ENCODE data around the gene DOCK4. TPM values are rescaled to one million over a fixed set of nuclear protein-coding genes. Genes with fewer than 3 reads are reported as not detected.

The DOCK4 gene
- total RNA-seq, 1 donor from 2014 or later: 44.1 TPM

DNA sequence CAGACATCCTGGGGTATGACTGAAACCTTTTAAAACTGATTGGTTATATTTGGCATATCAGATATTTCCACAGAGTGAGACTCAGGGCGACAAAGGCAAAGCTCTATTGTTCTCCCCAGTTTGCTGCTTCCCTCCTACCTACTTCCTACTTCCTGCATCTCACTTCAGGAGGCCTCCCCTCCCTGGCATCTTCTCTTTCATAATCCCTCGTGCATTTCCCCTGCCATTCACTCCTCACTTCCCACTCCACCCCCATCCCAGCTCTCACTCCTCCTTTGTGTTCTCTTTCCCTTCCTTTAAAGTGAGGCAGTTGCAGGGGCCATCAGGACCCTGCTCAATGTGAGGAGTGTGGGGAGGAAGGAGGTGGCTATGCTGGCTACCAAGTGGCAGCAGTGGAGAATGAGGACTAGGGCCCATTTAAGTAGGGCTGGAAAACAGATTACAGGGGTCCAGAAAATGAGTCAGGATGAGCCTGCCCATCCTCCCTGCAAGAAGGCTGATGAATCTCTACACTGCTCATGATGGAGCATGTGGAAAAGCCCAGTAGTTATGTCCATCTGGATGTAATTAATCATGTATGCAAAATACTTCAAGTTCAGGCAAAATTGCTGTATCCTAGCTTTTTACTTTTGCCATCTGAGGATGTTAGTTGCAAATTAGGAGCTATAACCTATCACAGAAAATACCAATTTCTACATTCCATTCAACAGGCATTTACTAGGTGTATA lies 332.1 kb downstream of the DOCK4 start:
- DNase-seq (ENCODE audit: extremely low spot score, unreplicated experiment): no peak
- TF ChIP-seq CTCF (IDR thresholded peaks at IDR 0.05): no peak
- H3K27ac Mint-ChIP-seq (ENCODE audit: unreplicated experiment): peak overlapping the region; percentile 2
- no peaks in the 10 kb centered on the region for H3K27me3 Mint-ChIP-seq (ENCODE audit: unreplicated experiment)
- peaks cover 11% of the 10 kb centered on the region for H3K4me1 Mint-ChIP-seq (ENCODE audit: unreplicated experiment)
- H3K36me3 Mint-ChIP-seq (ENCODE audit: unreplicated experiment): peaks cover 19% of the 10 kb centered on the region
- H3K9me3 Mint-ChIP-seq (ENCODE audit: unreplicated experiment): no peaks in the 10 kb centered on the region
- no peak overlapping the region for H3K4me3 Mint-ChIP-seq (ENCODE audit: unreplicated experiment)

DNA sequence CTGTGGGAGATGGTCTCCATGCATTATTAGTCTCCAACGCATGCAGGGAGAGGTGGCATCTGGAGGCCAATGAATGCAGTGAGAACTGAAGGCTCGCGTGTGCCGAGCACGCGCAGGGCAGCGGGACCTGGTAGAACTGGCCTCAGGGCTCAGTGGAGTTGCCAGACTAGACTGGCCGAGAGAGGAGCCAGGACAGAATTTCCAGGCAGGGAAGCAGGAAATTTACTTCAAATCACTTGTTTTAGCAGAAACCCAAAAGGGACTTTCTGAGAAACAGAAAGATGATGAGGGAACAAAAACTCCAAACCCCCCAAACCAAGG lies 332.9 kb downstream of the DOCK4 start:
- Mint-ChIP-seq H3K4me1 (ENCODE audit: unreplicated experiment) (peaks cover 11% of the 10 kb centered on the region), H3K4me3 (ENCODE audit: unreplicated experiment) (no peak overlapping the region), H3K27ac (ENCODE audit: unreplicated experiment) (peak overlapping the region; percentile 75), H3K9me3 (ENCODE audit: unreplicated experiment) (no peaks in the 10 kb centered on the region), H3K27me3 (ENCODE audit: unreplicated experiment) (no peaks in the 10 kb centered on the region), H3K36me3 (ENCODE audit: unreplicated experiment) (peaks cover 21% of the 10 kb centered on the region)
- DNase-seq (ENCODE audit: extremely low spot score, unreplicated experiment): no peak
- TF ChIP-seq CTCF (IDR thresholded peaks at IDR 0.05): no peak

DNA sequence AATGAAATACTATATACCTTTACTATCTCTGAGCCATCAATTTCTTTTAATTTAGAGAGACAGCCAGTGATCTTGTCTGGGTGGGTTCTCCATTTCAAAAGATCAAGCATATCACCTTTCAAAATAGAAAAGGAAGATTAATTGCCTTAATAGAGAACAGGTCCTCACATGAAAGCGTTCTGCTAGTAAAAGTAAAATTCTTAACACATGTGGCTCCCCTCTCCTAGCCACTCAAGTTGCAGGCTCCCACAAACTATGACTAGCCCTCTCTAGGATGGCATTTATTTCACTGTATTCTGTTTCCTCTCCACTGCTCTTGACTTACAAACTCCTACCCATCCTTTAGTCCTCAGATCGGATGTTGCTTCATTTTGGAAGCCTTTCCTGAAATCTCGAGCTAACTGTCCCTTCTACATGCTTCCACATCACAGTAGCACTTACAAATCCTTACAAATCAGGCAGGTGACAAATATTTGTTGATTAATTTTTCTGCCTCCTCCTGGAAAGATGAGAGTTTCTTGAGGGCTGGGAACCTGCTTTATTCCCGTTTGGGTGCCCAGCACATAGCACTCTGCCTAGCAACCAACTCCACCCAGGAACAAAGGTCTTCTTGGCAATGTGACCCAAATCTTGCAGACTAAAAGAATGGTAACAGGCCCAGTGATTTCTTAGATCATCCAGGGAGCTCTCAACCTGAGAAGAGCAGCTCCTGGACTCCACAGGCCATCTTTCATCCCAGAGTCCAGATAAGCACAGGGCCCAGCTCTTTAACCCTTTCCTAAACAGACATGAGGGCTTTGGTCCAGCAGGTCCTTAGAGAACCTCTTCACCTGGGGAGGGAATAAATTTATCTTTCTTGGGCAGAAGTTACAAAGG lies 333.5 kb downstream of the DOCK4 start:
- Mint-ChIP-seq H3K27ac (ENCODE audit: unreplicated experiment) (no peak overlapping the region), H3K36me3 (ENCODE audit: unreplicated experiment) (peaks cover 20% of the 10 kb centered on the region), H3K27me3 (ENCODE audit: unreplicated experiment) (no peaks in the 10 kb centered on the region), H3K4me3 (ENCODE audit: unreplicated experiment) (no peak overlapping the region), H3K4me1 (ENCODE audit: unreplicated experiment) (peaks cover 11% of the 10 kb centered on the region), H3K9me3 (ENCODE audit: unreplicated experiment) (no peaks in the 10 kb centered on the region)
- DNase-seq (ENCODE audit: extremely low spot score, unreplicated experiment): no peak
- TF ChIP-seq CTCF (IDR thresholded peaks at IDR 0.05): no peak

DNA sequence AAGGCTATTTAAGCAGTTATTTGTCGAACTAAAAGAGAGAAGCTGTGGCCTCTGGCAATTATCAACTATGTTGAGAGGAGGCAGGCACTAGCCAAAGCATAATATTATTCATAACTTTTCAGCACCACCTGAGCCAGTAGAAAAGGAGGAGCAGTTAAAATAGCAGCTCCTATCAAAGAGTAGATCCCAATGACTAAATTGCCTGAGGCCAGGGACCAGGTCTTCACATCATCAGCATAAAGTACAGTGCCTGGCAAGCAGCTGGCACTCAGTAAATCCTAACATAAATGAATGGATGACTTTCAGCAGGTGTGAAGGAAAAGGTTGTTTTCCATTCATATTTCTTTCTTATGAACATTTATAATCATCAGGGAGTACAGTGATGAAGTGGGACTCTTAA lies 334.9 kb downstream of the DOCK4 start:
- no peaks in the 10 kb centered on the region for H3K9me3 Mint-ChIP-seq (ENCODE audit: unreplicated experiment)
- DNase-seq (ENCODE audit: extremely low spot score, unreplicated experiment): no peak
- H3K27me3 Mint-ChIP-seq (ENCODE audit: unreplicated experiment): no peaks in the 10 kb centered on the region
- H3K4me3 Mint-ChIP-seq (ENCODE audit: unreplicated experiment): no peak overlapping the region
- no peak for TF ChIP-seq CTCF (IDR thresholded peaks at IDR 0.05)
- no peak overlapping the region for H3K27ac Mint-ChIP-seq (ENCODE audit: unreplicated experiment)
- peaks cover 21% of the 10 kb centered on the region for H3K4me1 Mint-ChIP-seq (ENCODE audit: unreplicated experiment)
- H3K36me3 Mint-ChIP-seq (ENCODE audit: unreplicated experiment): peaks cover 19% of the 10 kb centered on the region

DNA sequence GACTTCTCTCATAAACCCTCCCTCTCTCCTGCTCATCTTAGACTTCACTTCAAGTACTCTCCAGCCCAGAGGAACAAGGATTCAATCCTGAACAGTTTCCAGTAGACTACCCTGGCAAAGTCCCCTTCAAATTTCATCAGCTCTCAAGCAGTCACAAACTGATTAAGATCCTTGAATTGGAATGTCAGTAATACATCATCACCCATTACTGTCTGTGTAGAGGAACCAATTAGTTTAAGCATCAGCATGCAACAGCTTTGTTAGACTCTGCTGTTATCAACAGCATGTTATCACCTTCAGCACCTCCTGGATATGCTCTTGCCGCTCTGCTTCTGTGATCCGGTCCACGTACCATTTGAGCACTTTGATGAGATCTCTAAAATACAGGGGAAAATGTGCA lies 336.9 kb downstream of the DOCK4 start:
- peaks cover 29% of the 10 kb centered on the region for H3K4me1 Mint-ChIP-seq (ENCODE audit: unreplicated experiment)
- DNase-seq (ENCODE audit: extremely low spot score, unreplicated experiment): no peak
- TF ChIP-seq CTCF (IDR thresholded peaks at IDR 0.05): no peak
- peaks cover 29% of the 10 kb centered on the region for H3K36me3 Mint-ChIP-seq (ENCODE audit: unreplicated experiment)
- no peak overlapping the region for H3K4me3 Mint-ChIP-seq (ENCODE audit: unreplicated experiment)
- no peak overlapping the region for H3K27ac Mint-ChIP-seq (ENCODE audit: unreplicated experiment)
- H3K27me3 Mint-ChIP-seq (ENCODE audit: unreplicated experiment): no peaks in the 10 kb centered on the region
- H3K9me3 Mint-ChIP-seq (ENCODE audit: unreplicated experiment): no peaks in the 10 kb centered on the region

All from osteocyte (in vitro differentiated cells).